Colon (tissue), 2 donors: ENCODE measurements around the gene PTCH2.

ENCODE experiments used
- FAIRE-seq: peaks from 2 replicates; lab custom pipeline; 2012; peaks lifted over from hg19 to GRCh38; lab: Jason Lieb, UNC
- donor health status: control.
- donor health status: control.

PTCH2 gene, protein sequence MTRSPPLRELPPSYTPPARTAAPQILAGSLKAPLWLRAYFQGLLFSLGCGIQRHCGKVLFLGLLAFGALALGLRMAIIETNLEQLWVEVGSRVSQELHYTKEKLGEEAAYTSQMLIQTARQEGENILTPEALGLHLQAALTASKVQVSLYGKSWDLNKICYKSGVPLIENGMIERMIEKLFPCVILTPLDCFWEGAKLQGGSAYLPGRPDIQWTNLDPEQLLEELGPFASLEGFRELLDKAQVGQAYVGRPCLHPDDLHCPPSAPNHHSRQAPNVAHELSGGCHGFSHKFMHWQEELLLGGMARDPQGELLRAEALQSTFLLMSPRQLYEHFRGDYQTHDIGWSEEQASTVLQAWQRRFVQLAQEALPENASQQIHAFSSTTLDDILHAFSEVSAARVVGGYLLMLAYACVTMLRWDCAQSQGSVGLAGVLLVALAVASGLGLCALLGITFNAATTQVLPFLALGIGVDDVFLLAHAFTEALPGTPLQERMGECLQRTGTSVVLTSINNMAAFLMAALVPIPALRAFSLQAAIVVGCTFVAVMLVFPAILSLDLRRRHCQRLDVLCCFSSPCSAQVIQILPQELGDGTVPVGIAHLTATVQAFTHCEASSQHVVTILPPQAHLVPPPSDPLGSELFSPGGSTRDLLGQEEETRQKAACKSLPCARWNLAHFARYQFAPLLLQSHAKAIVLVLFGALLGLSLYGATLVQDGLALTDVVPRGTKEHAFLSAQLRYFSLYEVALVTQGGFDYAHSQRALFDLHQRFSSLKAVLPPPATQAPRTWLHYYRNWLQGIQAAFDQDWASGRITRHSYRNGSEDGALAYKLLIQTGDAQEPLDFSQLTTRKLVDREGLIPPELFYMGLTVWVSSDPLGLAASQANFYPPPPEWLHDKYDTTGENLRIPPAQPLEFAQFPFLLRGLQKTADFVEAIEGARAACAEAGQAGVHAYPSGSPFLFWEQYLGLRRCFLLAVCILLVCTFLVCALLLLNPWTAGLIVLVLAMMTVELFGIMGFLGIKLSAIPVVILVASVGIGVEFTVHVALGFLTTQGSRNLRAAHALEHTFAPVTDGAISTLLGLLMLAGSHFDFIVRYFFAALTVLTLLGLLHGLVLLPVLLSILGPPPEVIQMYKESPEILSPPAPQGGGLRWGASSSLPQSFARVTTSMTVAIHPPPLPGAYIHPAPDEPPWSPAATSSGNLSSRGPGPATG

DNA sequence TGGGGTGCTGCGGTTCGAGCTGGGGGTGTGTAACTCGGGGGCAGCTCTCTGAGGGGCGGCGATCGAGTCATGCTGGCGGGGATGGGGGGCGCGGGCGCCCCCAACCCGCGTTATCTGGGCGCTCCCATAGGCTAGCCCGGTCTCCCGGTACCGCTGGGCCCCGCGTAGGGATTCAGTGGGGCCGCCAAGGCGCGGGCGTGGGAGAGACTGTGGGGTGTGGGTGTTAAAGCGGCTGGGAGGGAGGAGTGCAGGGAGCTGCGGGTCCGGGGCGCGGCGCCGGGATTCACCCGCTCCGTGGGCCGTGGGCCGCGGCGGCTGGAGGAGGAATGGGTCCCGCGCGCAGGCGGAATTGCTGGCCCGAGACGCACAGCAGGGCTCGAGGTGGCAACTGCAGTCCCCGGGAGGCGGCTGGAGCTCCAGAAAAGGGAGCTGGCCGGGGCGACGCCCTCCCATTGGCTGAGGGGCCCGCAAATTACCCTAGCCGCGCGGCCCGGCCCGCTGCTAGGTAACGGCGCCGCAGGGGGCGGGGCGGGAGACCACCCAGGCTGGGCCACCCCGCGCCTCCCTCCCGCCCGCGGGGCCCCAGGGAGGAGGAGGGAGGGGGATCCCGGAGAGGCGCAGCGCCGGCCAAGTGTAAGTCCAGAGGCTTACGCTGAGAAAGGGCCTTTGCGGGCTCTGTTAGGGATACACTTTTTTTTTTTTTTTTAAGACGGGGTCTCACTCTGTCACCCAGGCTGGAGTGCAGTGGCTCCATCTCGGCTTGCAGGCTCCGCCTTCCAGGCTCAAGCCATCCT lies at the start of gene PTCH2:
PTCH2 (minus strand) TSS at position 392 of the 794 bp plus-strand sequence; CDS start at position 71, 321 bp downstream.
- FAIRE-seq, result no peak

GRCh38 chr1:44890007-44890406 lies 47.0 kb upstream of the PTCH2 start:
- no peak for FAIRE-seq

- FAIRE-seq, result no peak
These were observed 42.4 kb upstream of the PTCH2 start for GRCh38 chr1:44885406-44885805.

- no peak for FAIRE-seq
These were observed 41.7 kb upstream of the PTCH2 start for GRCh38 chr1:44884746-44885145.

- FAIRE-seq, result no peak
These were observed 38.1 kb upstream of the PTCH2 start for GRCh38 chr1:44881011-44881632.

- FAIRE-seq, result no peak
These were observed 31.1 kb upstream of the PTCH2 start for GRCh38 chr1:44874155-44874554.

DNA sequence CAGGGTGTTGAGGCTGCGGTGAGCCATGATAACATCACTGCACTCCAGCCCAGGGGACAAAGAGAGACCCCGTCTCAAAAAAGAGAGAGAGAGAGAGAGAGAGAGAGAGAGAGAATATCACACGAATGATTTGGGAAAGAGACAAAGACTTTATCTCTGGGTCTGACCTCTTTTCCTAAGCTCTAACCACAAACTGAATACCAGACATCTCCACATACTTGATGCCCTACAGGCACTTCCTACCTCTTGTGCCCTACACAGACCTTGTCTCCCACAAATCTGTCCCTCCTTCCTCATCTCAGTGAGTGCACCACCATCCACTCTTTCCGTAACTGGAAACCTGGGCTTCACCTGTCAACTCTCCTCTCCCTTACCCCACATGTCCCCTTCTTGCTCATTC lies 27.0 kb upstream of the PTCH2 start:
- FAIRE-seq, result no peak

GRCh38 chr1:44867801-44868200 lies 24.7 kb upstream of the PTCH2 start:
- no peak for FAIRE-seq

DNA sequence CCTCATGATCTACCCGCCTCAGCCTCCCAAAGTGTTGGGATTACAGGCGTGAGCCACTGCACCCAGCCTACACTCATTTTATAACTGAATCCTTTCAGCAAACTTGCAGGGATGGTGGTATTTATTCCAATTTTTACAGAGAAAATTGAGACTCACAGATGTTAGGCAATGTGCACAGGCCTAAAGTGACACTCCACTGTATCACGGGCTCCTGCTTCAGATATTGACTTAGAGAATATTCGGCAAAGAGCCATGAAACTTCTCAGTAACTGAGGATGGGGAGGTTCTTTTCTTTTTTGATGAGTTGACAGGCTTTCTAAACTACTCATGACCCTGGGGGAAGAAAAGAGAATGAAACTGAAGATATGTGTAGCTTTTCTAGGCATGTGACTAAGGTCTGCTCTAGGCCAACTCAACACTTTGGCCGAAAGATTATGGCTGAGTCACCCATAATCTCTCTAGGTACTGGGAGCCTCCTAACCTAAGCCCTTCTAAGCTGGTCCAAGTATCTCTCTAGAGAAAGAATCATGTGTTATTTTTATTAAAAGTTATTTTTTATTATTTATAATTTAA lies 19.9 kb upstream of the PTCH2 start:
- FAIRE-seq, result no peak

DNA sequence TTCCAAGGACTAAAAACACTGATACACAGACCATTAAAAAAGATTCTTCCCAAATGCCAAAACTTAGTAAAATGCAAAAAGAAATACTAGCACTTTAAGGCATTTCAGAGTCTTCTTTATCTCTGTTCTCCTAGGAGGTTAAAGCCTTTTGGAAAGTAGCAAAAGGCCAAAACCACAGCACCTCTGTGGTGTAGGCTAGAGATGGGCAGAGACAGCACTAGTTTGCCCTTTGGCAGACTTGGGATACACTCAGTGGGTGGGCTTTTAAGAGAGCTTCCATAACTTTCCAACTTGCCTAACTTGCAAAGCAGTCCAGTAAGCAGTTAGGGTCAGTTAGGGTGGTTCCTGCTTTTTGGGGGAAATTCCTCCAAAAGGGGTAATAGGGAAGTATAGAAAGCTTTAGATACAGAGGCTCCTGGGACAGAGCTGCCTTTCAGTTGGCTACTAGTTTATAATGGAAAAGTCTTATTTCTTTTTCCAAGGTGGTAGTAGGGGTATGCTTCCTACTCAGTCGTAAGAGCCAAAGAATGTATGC lies 17.9 kb upstream of the PTCH2 start:
- no peak for FAIRE-seq

DNA sequence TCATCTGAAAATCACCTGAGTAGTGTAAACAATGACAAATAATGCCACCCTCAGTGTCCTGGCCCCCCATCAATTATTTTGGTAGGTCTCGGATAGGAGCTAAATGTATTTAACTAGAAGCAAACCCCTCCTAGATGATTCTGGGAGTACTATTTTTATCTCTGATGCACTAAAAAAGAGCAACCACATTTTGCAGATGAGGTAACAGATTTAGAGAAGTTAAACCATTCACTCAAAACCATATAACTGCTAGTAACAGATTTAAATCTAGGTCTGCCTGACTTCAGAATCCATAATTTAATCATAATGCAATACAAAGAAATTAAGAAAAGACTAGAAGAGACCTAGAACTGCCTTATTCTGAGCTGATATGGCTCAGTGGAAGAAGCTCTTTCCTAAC lies 17.3 kb upstream of the PTCH2 start:
- no peak for FAIRE-seq

- no peak for FAIRE-seq
These were observed 14.4 kb upstream of the PTCH2 start for GRCh38 chr1:44857446-44857845.

GRCh38 chr1:44855742-44856141 lies 12.7 kb upstream of the PTCH2 start:
- FAIRE-seq, result no peak

- no peak for FAIRE-seq
These were observed 11.9 kb upstream of the PTCH2 start for GRCh38 chr1:44854970-44855369.

- FAIRE-seq, result no peak
These were observed 10.1 kb upstream of the PTCH2 start for GRCh38 chr1:44853201-44853600.

GRCh38 chr1:44851308-44851707 lies 8.3 kb upstream of the PTCH2 start:
- FAIRE-seq, result no peak

- no peak for FAIRE-seq
These were observed 6.6 kb upstream of the PTCH2 start for GRCh38 chr1:44849575-44850132.

GRCh38 chr1:44848456-44849181 lies 5.6 kb upstream of the PTCH2 start:
- no peak for FAIRE-seq

- no peak for FAIRE-seq
These were observed 4.8 kb upstream of the PTCH2 start for GRCh38 chr1:44847845-44848244.

- FAIRE-seq, result no peak
These were observed 3.9 kb upstream of the PTCH2 start for GRCh38 chr1:44846985-44847384.
